B cell (primary cell): Measurements from ENCODE around the gene MAP4K5. TPM values are rescaled to one million over a fixed set of nuclear protein-coding genes. Genes with fewer than 3 reads are reported as not detected.
A peak's percentile ranks its signal among the peaks of the same experiment; 100 is the strongest.

Source experiments
- ATAC-seq: fragments of 200-7000 bp; cut with Tn5 transposase; one replicate; pipeline ENCODE4 v1.10.0; 2021; ENCODE audit warnings: low read depth, mild to moderate bottlenecking, moderate number of reproducible peaks, moderate library complexity
- CTCF ChIA-PET: fragments of 350-600 bp; sonication (Branson Sonifier 250); formaldehyde crosslinking; loops from one replicate; lab custom pipeline; 2021; ENCODE audit warnings: antibody characterized with exemption, inconsistent platforms; lab: Charles Lee
- POLR2A ChIA-PET: fragments of 350-600 bp; sonication (Branson Sonifier 250); formaldehyde crosslinking; loops from one replicate; lab custom pipeline; 2021; ENCODE audit warnings: antibody characterized with exemption; lab: Charles Lee
- DNase-seq: peaks from one replicate; pipeline ENCODE4 v3.0.0; 2013
- H2AFZ ChIP-seq: 2 replicates; pipeline ENCODE4 v1.6.1; 2012; ENCODE audit warnings: mild to moderate bottlenecking, low read depth, low read length; ENCODE audit not compliant: insufficient read depth, poor library complexity, severe bottlenecking
- H3K27ac ChIP-seq, 2 donors: 1 replicate in 1 of 2; 2 replicates in 1 of 2; pipeline ENCODE4 v1.5.1; 2012 to 2013; ENCODE audit warnings: low read length in 2 of 2, mild to moderate bottlenecking in 2 of 2, moderate library complexity in 1 of 2
- H3K27me3 ChIP-seq, 4 experiments: fragments of 200-600 bp in 1 of 4; sonication (generic) in 1 of 4; replicated peaks in 1 of 4; 1 replicate in 2 of 4; 2 replicates in 2 of 4; pipeline versions ENCODE4 v1.6.1 to v1.7.0; 2013 to 2016; ENCODE audit warnings: low read length in 3 of 4, mild to moderate bottlenecking in 2 of 4, mixed read lengths in 1 of 4, moderate library complexity in 1 of 4; ENCODE audit not compliant: insufficient read depth in 4 of 4, control insufficient read depth in 3 of 4; ENCODE audit errors: control extremely low read depth in 1 of 4
- H3K36me3 ChIP-seq, 2 experiments: replicated peaks in 1 of 2; 1 replicate in 1 of 2; 2 replicates in 1 of 2; pipeline versions ENCODE4 v1.6.1 to v1.7.1; 2013; ENCODE audit warnings: low read length in 1 of 2; ENCODE audit not compliant: insufficient read depth in 2 of 2, control insufficient read depth in 1 of 2; ENCODE audit errors: control extremely low read depth in 1 of 2, extremely low read depth in 1 of 2
- H3K4me1 ChIP-seq, 2 donors: fragments of 200-600 bp in 1 of 2; sonication (generic) in 1 of 2; 1 replicate in 1 of 2; 2 replicates in 1 of 2; pipeline versions ENCODE4 v1.5.1 to v1.6.1; 2013 to 2017; ENCODE audit warnings: low read length in 2 of 2; ENCODE audit not compliant: control insufficient read depth in 2 of 2, insufficient read depth in 2 of 2
- H3K4me2 ChIP-seq: replicated peaks from 2 replicates; pipeline ENCODE3; 2012; ENCODE audit warnings: mild to moderate bottlenecking, low read depth, low read length; ENCODE audit not compliant: poor library complexity, severe bottlenecking
- H3K4me3 ChIP-seq, 5 experiments: fragments of 200-600 bp in 1 of 5; sonication (generic) in 1 of 5; 1 replicate in 3 of 5; 2 replicates in 2 of 5; pipeline versions ENCODE4 v1.5.1 to v1.7.0; 2011 to 2016; ENCODE audit warnings: low read length in 4 of 5, mild to moderate bottlenecking in 4 of 5, low read depth in 2 of 5, control low read depth in 1 of 5, moderate library complexity in 1 of 5; ENCODE audit not compliant: insufficient read depth in 1 of 5; ENCODE audit errors: control extremely low read depth in 1 of 5, extremely low read depth in 1 of 5
- H3K79me2 ChIP-seq: fragments of 200-600 bp; sonication (generic); one replicate; pipeline ENCODE4 v1.6.0; 2016; ENCODE audit warnings: low read length; ENCODE audit not compliant: control insufficient read depth, insufficient read depth
- H3K9ac ChIP-seq: fragments of 200-600 bp; sonication (generic); 2 replicates; pipeline ENCODE4 v1.6.1; 2017; ENCODE audit warnings: mild to moderate bottlenecking, low read length, moderate library complexity
- H3K9me3 ChIP-seq, 3 donors: one replicate each; pipeline versions ENCODE4 v1.6.1 to v1.7.1; 2013; ENCODE audit warnings: low read length in 2 of 3; ENCODE audit not compliant: control insufficient read depth in 2 of 3, insufficient read depth in 1 of 3; ENCODE audit errors: control extremely low read depth in 1 of 3
- H4K20me1 ChIP-seq: 2 replicates; pipeline ENCODE4 v1.6.0; 2012; ENCODE audit warnings: mild to moderate bottlenecking, low read length; ENCODE audit not compliant: insufficient read depth, control insufficient read depth, poor library complexity, severe bottlenecking
- H3K27ac Mint-ChIP-seq: one replicate; pipeline ENCODE4 v1.8.0; 2021; ENCODE audit warnings: mixed read lengths
- H3K27me3 Mint-ChIP-seq: one replicate; pipeline ENCODE4 v1.8.0; 2021; ENCODE audit warnings: mixed read lengths
- H3K4me1 Mint-ChIP-seq: one replicate; pipeline ENCODE4 v1.8.0; 2021; ENCODE audit warnings: mixed read lengths
- H3K4me3 Mint-ChIP-seq: one replicate; pipeline ENCODE4 v1.8.0; 2021; ENCODE audit warnings: mixed read lengths
- H3K9me3 Mint-ChIP-seq: one replicate; pipeline ENCODE4 v1.8.0; 2022; ENCODE audit warnings: mixed read lengths; ENCODE audit not compliant: insufficient read depth
- CTCF ChIP-seq: fragments of 200-600 bp; IDR thresholded peaks from one replicate; pipeline ENCODE4 v1.8.0; 2022; ENCODE audit warnings: antibody characterized with exemption, mild to moderate bottlenecking
- EZH2 ChIP-seq: IDR thresholded peaks from 2 replicates; pipeline ENCODE4 v1.6.1; 2012; ENCODE audit warnings: borderline replicate concordance, low read depth, mild to moderate bottlenecking, moderate library complexity, low read length; ENCODE audit not compliant: insufficient read depth, poor library complexity, severe bottlenecking
- WGBS: methylation state at CpG from one replicate; pipeline ENCODE4 v1.1.5; 2013; ENCODE audit warnings: missing lambda C conversion rate; ENCODE audit not compliant: insufficient coverage; 5-methylcytosine and 5-hydroxymethylcytosine counted together
- intact Hi-C: fragments of 100-400 bp; cut with micrococcal nuclease; formaldehyde crosslinking; loops from one replicate; pipeline ENCODE4 v1.10.0; 2022
- polyA plus RNA-seq: library from polyadenylated mRNA; depleted of rRNA; stranded (reverse); fragments of >200 nt; gene quantifications from 2 replicates; pipeline ENCODE4 v1.2.3, GENCODE V29; 2012
- total RNA-seq, 2 donors: library from RNA; stranded (reverse); fragments of 120-200 nt in 1 of 2; gene quantifications; 1 replicate in 1 of 2; 2 replicates in 1 of 2; pipeline versions ENCODE4 v1.2.3 to v1.2.4, GENCODE V29; 2013 to 2022

The MAP4K5 gene
- total and polyA plus RNA-seq, 2 donors (not counting 1 experiment from before 2014, with no cell fraction given), result 14.1 to 60.0 TPM

- WGBS, result 60% methylated on average over 1 of the region's 8 CpGs
- Histone ChIP-seq H4K20me1 (no peaks in the 10 kb centered on the region), H2AFZ (no peak overlapping the region), H3K4me3 (peak overlapping the region in 3 of 5 experiments; percentile 64 to 89 (median 76)), H3K9me3 (no peaks in the 10 kb centered on the region), H3K36me3 (peaks cover 0 to 8% of the 10 kb centered on the region in 2 experiments), H3K27ac (no peak overlapping the region), H3K79me2 (peaks cover 61% of the 10 kb centered on the region), H3K4me1 (peaks cover 18 to 37% of the 10 kb centered on the region in 2 donors), H3K4me2 (peak overlapping the region; percentile 93), H3K9ac (peak overlapping the region; percentile 79), H3K27me3 (no peaks in the 10 kb centered on the region)
- Mint-ChIP-seq H3K9me3 (no peaks in the 10 kb centered on the region), H3K27me3 (no peaks in the 10 kb centered on the region), H3K4me1 (peaks cover 53% of the 10 kb centered on the region), H3K27ac (peak overlapping the region; percentile 64), H3K4me3 (peak overlapping the region; percentile 93)
- ChIA-PET POLR2A (interaction anchor here (1.1 kb wide), 1 partner anchor 219 kb away, joined by 3 read pairs; the partner anchor contains the start of genes DMAC2L and L2HGDH), CTCF (interaction anchor here (1.8 to 3.0 kb wide), 4 partner anchors 12 to 213 kb away, joined by 7 to 26 read pairs (median 8); no protein-coding TSS in a partner anchor)
- DNase-seq, result no peak
- TF ChIP-seq CTCF, result no peak
- no peak for TF ChIP-seq EZH2
- no peak for ATAC-seq
- intact Hi-C loops, result loop anchor here (5.0 to 10.0 kb wide), 4 partner anchors 291 to 946 kb away; partner anchors contain the start of genes NEMF and RPS29
These were observed 1.5 kb downstream of the MAP4K5 start for GRCh38 chr14:50530794-50531365.

GRCh38 chr14:50530358-50530757, 2.0 kb downstream of the MAP4K5 start:
- H3K4me1 ChIP-seq, result peaks cover 18 to 38% of the 10 kb centered on the region in 2 donors
- peak overlapping the region; percentile 79 for H3K9ac ChIP-seq
- H3K9me3 Mint-ChIP-seq, result no peaks in the 10 kb centered on the region
- H3K36me3 ChIP-seq, result peaks cover 0 to 8% of the 10 kb centered on the region in 2 experiments
- CTCF ChIA-PET, result interaction anchor here (1.0 kb wide), 1 partner anchor 208 kb away, joined by 4 read pairs; no protein-coding TSS in a partner anchor
- H3K27ac ChIP-seq, result no peak overlapping the region
- H3K79me2 ChIP-seq, result peaks cover 66% of the 10 kb centered on the region
- H3K4me1 Mint-ChIP-seq, result peaks cover 54% of the 10 kb centered on the region
- DNase-seq (no peak), ATAC-seq (no peak)
- H4K20me1 ChIP-seq, result peaks cover 2% of the 10 kb centered on the region
- peak overlapping the region; percentile 93 for H3K4me3 Mint-ChIP-seq
- intact Hi-C loops, result loop anchor here (5.0 to 10.0 kb wide), 4 partner anchors 292 to 946 kb away; partner anchors contain the start of genes NEMF and RPS29
- no peaks in the 10 kb centered on the region for H3K27me3 Mint-ChIP-seq
- H3K4me3 ChIP-seq, result no peak overlapping the region
- H3K27ac Mint-ChIP-seq, result no peak overlapping the region
- TF ChIP-seq CTCF, result no peak
- H2AFZ ChIP-seq, result no peak overlapping the region
- peak overlapping the region; percentile 93 for H3K4me2 ChIP-seq
- WGBS, result no CpG with 5 or more reads among the region's 1 CpG
- no peaks in the 10 kb centered on the region for H3K27me3 ChIP-seq
- no peaks in the 10 kb centered on the region for H3K9me3 ChIP-seq
- POLR2A ChIA-PET, result no interaction called here
